Esophagus (tissue), 2 donors: ENCODE measurements around the gene ITGB5. TPM values are rescaled to one million over a fixed set of nuclear protein-coding genes. Genes with fewer than 3 reads are reported as not detected.

Experiments
- H3K27ac ChIP-seq, 2 donors: one replicate each; pipeline ENCODE4 v1.5.1; 2013; ENCODE audit warnings: low read depth in 2 of 2, mild to moderate bottlenecking in 2 of 2, inconsistent platforms in 1 of 2, low read length in 1 of 2, moderate library complexity in 1 of 2
- H3K27me3 ChIP-seq, 2 donors: one replicate each; pipeline ENCODE4 v1.6.1; 2013; ENCODE audit warnings: low read length in 2 of 2, control low read depth in 1 of 2, mild to moderate bottlenecking in 1 of 2; ENCODE audit not compliant: insufficient read depth in 2 of 2, control insufficient read depth in 1 of 2
- H3K36me3 ChIP-seq, 2 donors: one replicate each; pipeline ENCODE4 v1.6.1; 2013; ENCODE audit warnings: low read length in 1 of 2; ENCODE audit not compliant: control insufficient read depth in 2 of 2, insufficient read depth in 2 of 2
- H3K4me1 ChIP-seq, 2 donors: one replicate each; pipeline ENCODE4 v1.6.1; 2013; ENCODE audit warnings: low read length in 1 of 2; ENCODE audit not compliant: control insufficient read depth in 2 of 2, insufficient read depth in 2 of 2
- H3K4me3 ChIP-seq, 2 donors: one replicate each; pipeline ENCODE4 v1.5.1; 2013; ENCODE audit warnings: low read length in 2 of 2, mild to moderate bottlenecking in 2 of 2, low read depth in 1 of 2, moderate library complexity in 1 of 2
- H3K9me3 ChIP-seq, 2 donors: one replicate each; pipeline ENCODE4 v1.6.1; 2013; ENCODE audit warnings: mild to moderate bottlenecking in 2 of 2, low read depth in 1 of 2, low read length in 1 of 2, moderate library complexity in 1 of 2; ENCODE audit not compliant: control insufficient read depth in 2 of 2, insufficient read depth in 1 of 2
- WGBS, 2 donors: extraction: QIAGEN DNeasy Blood & Tissue Kit; methylation state at CpG; one replicate each; pipeline ENCODE4 v1.1.7; 2013; 5-methylcytosine and 5-hydroxymethylcytosine counted together
- polyA plus RNA-seq, 2 donors: library from polyadenylated mRNA; stranded (reverse); fragments of 200-250 nt; gene quantifications; one replicate each; pipeline ENCODE4 v1.2.3, GENCODE V29; 2013
- donor health status: healthy with polysubstance abuse.
- donor health status: Bipolar disorder and iron deficiency.

Gene ITGB5
- polyA plus RNA-seq, 2 donors = 19.5 to 39.6 TPM

GRCh38 chr3:124851905-124852304 is 35.3 kb downstream of the ITGB5 start:
- Histone ChIP-seq H3K27ac (no peak overlapping the region), H3K4me1 (peaks cover 0 to 2% of the 10 kb centered on the region in 2 donors), H3K36me3 (peaks cover 0 to 2% of the 10 kb centered on the region in 2 donors), H3K4me3 (no peak overlapping the region), H3K27me3 (no peaks in the 10 kb centered on the region), H3K9me3 (no peaks in the 10 kb centered on the region)
- 86 to 92% methylated on average over 12 of the region's 12 CpGs for WGBS, 2 donors

GRCh38 chr3:124851136-124851535 is 36.0 kb downstream of the ITGB5 start:
- Histone ChIP-seq H3K27me3 (no peaks in the 10 kb centered on the region), H3K9me3 (no peaks in the 10 kb centered on the region), H3K4me1 (peaks cover 0 to 2% of the 10 kb centered on the region in 2 donors), H3K36me3 (peaks cover 0 to 2% of the 10 kb centered on the region in 2 donors), H3K4me3 (no peak overlapping the region), H3K27ac (no peak overlapping the region)
- WGBS, 2 donors = 30 to 49% methylated on average over 3 of the region's 3 CpGs

GRCh38 chr3:124850633-124851032 is 36.5 kb downstream of the ITGB5 start:
- no peaks in the 10 kb centered on the region for H3K9me3 ChIP-seq
- H3K4me3 ChIP-seq = no peak overlapping the region
- no peaks in the 10 kb centered on the region for H3K27me3 ChIP-seq
- peaks cover 0 to 2% of the 10 kb centered on the region in 2 donors for H3K4me1 ChIP-seq
- H3K27ac ChIP-seq = no peak overlapping the region
- 71 to 79% methylated on average over 2 of the region's 2 CpGs for WGBS, 2 donors
- peaks cover 0 to 2% of the 10 kb centered on the region in 2 donors for H3K36me3 ChIP-seq

- Histone ChIP-seq H3K36me3 (peaks cover 0 to 2% of the 10 kb centered on the region in 2 donors), H3K4me1 (peaks cover 0 to 4% of the 10 kb centered on the region in 2 donors), H3K4me3 (no peak overlapping the region), H3K9me3 (no peaks in the 10 kb centered on the region), H3K27me3 (no peaks in the 10 kb centered on the region), H3K27ac (no peak overlapping the region)
- WGBS, 2 donors = 60 to 73% methylated on average over 6 of the region's 6 CpGs
Observed at GRCh38 chr3:124850212-124850611, 37.0 kb downstream of the ITGB5 start.

GRCh38 chr3:124848300-124848699 is 38.9 kb downstream of the ITGB5 start:
- H3K27ac ChIP-seq = no peak overlapping the region
- H3K36me3 ChIP-seq = peaks cover 0 to 4% of the 10 kb centered on the region in 2 donors
- 93% methylated on average over 9 of the region's 9 CpGs for WGBS, 2 donors
- no peaks in the 10 kb centered on the region for H3K27me3 ChIP-seq
- H3K4me1 ChIP-seq = peaks cover 3 to 7% of the 10 kb centered on the region in 2 donors
- no peak overlapping the region for H3K4me3 ChIP-seq
- no peaks in the 10 kb centered on the region for H3K9me3 ChIP-seq

GRCh38 chr3:124847863-124848262 is 39.3 kb downstream of the ITGB5 start:
- Histone ChIP-seq H3K27me3 (no peaks in the 10 kb centered on the region), H3K9me3 (no peaks in the 10 kb centered on the region), H3K36me3 (peaks cover 0 to 4% of the 10 kb centered on the region in 2 donors), H3K4me3 (no peak overlapping the region), H3K4me1 (peaks cover 3 to 7% of the 10 kb centered on the region in 2 donors), H3K27ac (no peak overlapping the region)
- 82 to 84% methylated on average over 2 of the region's 2 CpGs for WGBS, 2 donors

GRCh38 chr3:124847051-124847450 is 40.1 kb downstream of the ITGB5 start:
- Histone ChIP-seq H3K27me3 (no peaks in the 10 kb centered on the region), H3K4me3 (no peak overlapping the region), H3K36me3 (peaks cover 0 to 9% of the 10 kb centered on the region in 2 donors), H3K27ac (no peak overlapping the region), H3K4me1 (peaks cover 3 to 7% of the 10 kb centered on the region in 2 donors), H3K9me3 (no peaks in the 10 kb centered on the region)
- WGBS, 2 donors = 65 to 73% methylated on average over 1 of the region's 1 CpG

GRCh38 chr3:124846189-124846588 is 41.0 kb downstream of the ITGB5 start:
- Histone ChIP-seq H3K36me3 (peaks cover 0 to 13% of the 10 kb centered on the region in 2 donors), H3K27me3 (no peaks in the 10 kb centered on the region), H3K4me1 (peaks cover 3 to 7% of the 10 kb centered on the region in 2 donors), H3K4me3 (no peak overlapping the region), H3K27ac (peak overlapping the region; percentile 86 to 88), H3K9me3 (no peaks in the 10 kb centered on the region)
- 27 to 37% methylated on average over 2 of the region's 2 CpGs for WGBS, 2 donors

GRCh38 chr3:124845406-124845805 is 41.8 kb downstream of the ITGB5 start:
- 33 to 42% methylated on average over 5 of the region's 5 CpGs for WGBS, 2 donors
- Histone ChIP-seq H3K9me3 (no peaks in the 10 kb centered on the region), H3K27ac (peak overlapping the region; percentile 88 to 98), H3K36me3 (peaks cover 0 to 15% of the 10 kb centered on the region in 2 donors), H3K4me3 (no peak overlapping the region), H3K4me1 (peaks cover 3 to 7% of the 10 kb centered on the region in 2 donors), H3K27me3 (no peaks in the 10 kb centered on the region)

- H3K27me3 ChIP-seq = no peaks in the 10 kb centered on the region
- H3K4me1 ChIP-seq = peaks cover 3 to 5% of the 10 kb centered on the region in 2 donors
- no peaks in the 10 kb centered on the region for H3K9me3 ChIP-seq
- H3K36me3 ChIP-seq = peaks cover 0 to 15% of the 10 kb centered on the region in 2 donors
- WGBS, 2 donors = 91 to 94% methylated on average over 5 of the region's 5 CpGs
- H3K27ac ChIP-seq = no peak overlapping the region
- no peak overlapping the region for H3K4me3 ChIP-seq
Observed at GRCh38 chr3:124843506-124844177, 43.5 kb downstream of the ITGB5 start.
